DMS53 treated with DMSO at 0.1 percent for 48 hours (cell line): ENCODE results near the gene VAMP5.

Experiments
- DNase-seq: peaks from one replicate; lab custom pipeline; 2025; ENCODE audit not compliant: unreplicated experiment; lab: John Stamatoyannopoulos, UW

Gene VAMP5

DNA sequence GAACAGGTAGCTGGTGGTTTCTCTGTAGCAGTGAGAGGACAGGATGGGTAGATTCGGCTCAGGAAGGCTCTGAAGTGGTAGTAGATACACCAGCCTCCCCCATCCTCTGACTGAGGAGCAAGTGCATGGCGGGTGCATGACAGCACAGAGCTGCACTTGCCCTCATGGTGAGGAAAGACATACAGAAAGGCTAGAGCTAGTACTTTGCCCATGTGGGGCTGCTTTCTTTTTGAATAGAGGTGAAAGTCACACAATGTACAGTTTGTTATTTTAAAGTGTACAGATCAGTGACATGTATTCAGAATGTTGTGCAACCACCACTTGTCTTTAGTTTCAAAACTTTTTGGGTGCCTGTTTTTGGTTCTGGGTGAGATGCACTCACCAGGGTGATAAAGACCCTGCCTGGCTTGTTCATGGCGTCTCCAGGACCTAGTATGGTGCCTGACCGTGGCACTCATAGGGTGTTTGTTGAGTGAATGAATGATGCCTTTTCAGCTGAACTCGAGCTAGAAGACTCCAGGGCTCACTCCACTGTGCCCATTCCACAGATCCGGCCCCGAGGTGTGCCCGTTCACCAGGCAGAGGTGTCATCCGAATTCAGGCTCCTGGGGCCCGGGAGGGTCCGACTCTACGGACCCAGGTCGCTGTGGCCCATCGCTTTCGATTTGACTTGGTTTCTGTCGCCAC lies 421 bp upstream of the VAMP5 start:
- DNase-seq: no peak

DNA sequence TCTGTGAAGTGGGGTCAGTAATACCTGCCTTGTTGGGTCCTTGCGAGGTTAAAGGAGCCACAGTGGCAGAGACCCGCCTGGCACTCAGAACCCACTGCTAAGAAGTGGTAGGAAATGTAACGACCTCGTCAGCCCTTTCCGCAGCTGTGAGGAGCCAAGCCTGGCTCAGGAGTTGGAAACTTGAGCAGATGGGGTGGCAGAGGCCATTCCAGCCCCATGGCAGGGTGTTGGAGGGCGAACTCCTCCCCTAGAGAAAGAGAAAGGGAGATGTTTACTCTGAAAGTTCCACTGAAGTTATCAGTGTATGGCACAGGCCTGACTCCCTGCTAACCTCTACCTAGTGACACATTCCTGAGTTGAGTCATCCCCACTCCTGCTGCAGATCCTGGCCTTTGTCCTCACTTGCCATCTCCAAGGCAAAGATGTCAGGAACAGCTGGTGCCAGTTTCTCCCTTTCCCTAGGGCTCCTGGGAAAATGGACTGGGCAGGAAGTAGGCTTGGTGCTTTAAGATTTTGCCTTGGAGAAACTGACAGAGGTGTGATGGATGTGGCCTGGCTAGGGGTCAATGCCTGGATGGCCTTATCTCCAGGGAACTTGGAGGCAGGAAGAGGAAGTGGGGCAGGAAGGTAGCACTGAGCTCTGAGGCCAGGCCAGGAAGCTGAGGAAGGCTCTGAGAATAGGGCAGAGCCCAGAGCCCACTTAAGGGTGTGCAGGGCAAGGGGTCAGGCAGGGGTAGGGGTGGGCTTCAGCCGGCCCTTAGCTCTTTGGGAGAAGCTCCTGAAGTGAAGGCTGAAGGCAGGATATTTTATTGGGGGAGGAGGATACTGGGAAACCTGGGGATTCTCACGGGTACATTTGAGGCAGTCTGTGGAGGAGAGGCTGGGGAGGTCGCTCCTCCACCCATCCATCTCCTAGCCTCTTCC lies 888 bp downstream of the VAMP5 start:
- peak; percentile 93 for DNase-seq

- no peak for DNase-seq
Observed at GRCh38 chr2:85585781-85586105, 1.5 kb downstream of the VAMP5 start.

DNA sequence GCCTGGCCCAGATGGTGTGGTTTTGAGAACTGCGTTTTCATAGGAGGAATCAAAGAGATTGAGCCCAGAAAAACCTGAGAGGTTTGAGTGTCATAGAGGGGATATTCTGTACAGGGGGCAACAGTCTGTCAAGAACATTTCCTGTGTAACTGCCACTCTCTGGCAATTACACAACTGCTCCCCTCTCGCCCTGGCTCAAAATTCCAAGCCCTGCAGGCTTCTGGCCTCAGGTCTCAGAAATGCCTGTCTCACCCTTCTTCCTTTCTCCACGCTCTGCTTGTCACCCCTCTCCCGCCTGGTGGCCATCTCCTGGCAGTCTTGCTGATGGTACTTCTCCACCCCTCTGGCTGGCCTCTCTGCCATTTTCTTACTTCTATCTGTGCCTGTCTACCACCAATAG lies 4.0 kb downstream of the VAMP5 start:
- no peak for DNase-seq

DNA sequence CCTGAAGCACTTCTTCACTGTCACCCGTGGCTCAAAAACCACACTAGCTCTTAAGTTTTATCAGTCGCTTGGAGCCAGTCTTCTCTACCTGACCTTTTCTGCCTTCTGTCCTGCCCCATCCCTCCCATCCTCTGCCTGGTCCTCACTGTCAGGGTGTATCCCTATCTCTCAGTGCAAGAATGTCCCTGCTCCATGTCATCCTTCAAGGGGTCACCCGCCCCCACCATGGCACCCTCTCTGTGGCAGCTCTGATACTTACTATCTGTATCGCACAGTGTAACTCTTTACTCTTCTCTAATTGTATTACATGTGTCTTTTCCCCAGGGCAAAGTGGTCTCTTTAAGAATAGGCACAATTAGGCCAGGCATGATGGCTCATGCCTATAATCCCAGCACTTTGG lies 4.4 kb downstream of the VAMP5 start:
- no peak for DNase-seq

GRCh38 chr2:85589181-85589580 lies 5.0 kb downstream of the VAMP5 start:
- DNase-seq: no peak

GRCh38 chr2:85589982-85590791 lies 6.0 kb downstream of the VAMP5 start:
- peak; percentile 96 for DNase-seq

DNA sequence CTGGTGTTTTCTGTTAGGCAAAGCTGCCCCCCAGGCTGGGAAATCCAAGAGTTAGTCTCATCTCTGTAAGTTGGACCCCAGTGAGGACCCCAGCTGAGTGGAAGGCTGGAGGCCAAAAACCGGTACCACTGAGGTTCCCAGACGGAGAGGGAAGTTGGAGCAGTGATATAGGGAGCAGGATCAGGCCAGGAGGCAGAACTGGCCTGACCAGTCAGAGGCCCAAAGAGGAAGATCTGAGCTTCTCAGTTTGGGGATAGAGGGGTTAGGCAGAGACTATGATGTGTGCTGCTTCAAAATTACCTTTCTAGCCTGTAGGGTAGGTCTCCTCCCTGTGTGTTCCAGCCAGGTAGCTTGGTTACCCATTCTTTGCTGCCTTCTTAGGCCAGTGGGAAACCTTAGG lies 6.7 kb downstream of the VAMP5 start:
- DNase-seq: peak; percentile 16

GRCh38 chr2:85591563-85591962 lies 7.3 kb downstream of the VAMP5 start:
- DNase-seq: no peak

GRCh38 chr2:85592299-85592698 lies 8.1 kb downstream of the VAMP5 start:
- peak; percentile 50 for DNase-seq

DNA sequence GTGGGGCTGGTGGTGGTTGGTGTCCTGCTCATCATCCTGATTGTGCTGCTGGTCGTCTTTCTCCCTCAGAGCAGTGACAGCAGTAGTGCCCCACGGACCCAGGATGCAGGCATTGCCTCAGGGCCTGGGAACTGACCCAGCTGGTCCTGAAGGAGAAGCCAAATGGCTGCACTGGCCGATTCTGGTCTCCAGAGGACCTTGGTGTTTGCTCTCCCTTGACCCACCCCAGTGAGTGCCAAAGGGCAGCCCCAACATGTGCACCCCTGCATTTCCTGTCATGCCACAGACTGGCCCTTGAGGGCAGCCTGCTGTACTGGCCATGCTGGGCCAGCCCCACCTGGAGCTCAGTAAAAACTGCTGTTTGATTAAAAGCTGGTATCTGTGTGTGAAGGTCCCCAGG lies 8.8 kb downstream of the VAMP5 start:
- no peak for DNase-seq

DNA sequence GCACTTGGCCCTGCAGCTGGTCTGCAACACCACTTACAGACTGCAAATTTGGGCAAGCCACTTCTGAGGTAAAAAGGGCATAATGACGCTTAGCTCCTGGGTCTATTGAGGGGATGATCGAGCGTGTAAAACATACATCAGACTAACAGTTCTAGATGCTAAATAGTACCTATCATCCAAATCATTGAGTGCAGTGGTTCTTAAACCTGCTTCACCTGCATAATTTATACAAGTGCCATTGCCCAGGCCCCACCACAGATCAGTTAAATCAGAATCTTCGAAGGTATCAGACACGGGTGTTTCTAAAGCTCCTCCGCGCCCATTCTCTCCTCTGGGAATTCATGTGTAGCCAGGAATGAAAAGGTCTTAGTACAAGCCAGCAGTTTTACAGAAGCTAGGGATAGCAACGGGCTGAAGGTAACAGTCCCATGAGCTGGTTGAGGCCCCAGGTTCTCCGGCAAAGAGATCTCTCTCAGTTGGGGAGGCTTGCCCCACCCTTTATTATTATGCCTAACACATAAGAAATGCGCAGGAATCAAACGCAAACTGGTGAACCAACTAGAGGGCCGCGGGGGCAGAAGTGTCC lies 10.6 kb downstream of the VAMP5 start:
- DNase-seq: no peak

DNA sequence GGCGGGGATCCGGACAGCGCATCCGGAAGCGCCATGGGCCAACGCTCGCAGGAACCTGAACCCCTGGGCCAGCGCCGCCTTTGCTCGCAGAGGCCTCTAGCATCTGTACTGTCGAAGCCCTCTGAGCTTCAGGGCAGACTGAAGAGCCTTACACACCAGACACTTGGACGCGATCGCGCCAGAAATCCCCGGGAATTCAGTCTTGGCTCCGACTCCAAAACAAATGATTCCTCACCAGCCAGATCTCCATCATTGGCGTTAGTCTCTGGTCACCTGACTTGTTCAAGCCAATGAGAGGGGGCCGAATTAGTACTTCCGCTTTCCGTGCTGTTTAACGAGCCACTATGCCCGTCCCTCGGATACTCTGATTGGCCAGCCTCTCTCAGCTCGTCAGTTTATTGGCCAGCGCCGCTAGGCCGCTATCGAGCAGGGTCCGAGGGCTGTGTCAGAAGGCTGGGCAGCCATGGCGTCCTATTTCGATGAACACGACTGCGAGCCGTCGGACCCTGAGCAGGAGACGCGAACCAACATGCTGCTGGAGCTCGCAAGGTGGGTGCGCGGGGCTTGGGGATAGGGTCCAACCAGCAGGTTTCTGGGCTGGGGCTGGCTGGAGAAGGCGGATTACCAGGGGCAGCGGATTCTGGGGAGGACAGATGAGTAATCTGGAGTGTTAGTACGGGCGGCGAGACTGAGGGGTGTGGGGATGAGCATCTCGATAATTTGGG lies 11.2 kb downstream of the VAMP5 start, which contains the start of gene RNF181:
TSS of gene RNF181 (plus strand) at position 445 of the 725 bp plus-strand sequence. CDS start at position 464, 19 bp downstream.
- peak; percentile 100 for DNase-seq

DNA sequence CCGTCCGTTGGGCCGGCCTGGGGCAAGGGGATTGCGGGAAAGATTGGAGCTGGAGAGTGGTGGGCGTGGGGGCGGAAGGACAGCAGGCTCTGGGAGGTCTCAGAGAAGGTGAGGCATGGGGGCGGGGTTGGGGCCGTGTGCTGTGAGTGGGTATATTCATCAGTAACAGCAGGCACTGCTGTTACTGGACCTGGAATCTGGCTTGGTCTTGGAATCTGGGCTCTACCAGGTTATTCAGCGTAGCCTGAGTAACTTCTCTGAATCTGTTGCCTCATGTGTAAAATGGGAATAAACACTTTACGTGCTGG lies 11.7 kb downstream of the VAMP5 start:
- no peak for DNase-seq

GRCh38 chr2:85596486-85597143 lies 12.4 kb downstream of the VAMP5 start:
- DNase-seq: no peak

- DNase-seq: no peak
Observed at GRCh38 chr2:85597241-85597640, 13.0 kb downstream of the VAMP5 start.

- no peak for DNase-seq
Observed at GRCh38 chr2:85598594-85599340, 14.5 kb downstream of the VAMP5 start.

DNA sequence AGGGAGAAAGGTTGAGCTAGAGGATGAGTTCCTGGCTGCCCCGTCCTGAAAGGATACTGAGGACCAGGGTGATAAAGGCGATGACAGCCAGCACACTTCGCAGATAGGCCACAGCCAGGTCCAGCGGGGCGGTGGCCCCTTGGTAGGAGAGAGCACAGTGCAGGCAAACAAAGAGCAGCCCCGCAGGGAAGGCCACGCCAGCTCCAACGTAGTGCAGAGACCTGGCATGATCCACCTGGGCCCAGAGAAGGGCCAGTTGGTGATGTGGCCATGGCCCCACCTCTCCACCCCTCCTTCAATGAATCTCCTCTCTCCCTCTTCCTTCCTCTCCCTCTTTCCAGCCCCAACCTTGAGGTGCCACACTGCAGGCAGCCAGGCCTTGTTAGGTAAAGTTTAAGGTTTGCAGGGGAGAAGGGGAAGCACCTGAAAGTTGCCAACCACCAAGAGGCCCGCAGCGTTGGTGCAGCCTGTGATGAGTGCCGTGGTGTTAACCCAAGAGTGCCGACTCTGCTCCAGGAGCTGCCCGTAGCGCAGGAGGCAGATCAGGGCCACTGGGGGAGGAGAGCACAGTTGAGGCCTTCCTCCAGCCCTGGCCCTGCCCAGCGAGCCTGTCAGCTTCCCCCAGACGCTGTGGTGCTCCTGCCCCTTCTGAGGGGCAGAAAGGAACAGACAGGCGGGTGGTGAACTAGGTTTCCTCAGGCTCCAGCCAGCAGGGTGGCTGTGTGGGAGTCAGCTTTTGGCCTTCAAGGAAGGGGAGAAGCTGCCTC lies 15.4 kb downstream of the VAMP5 start:
- DNase-seq: no peak

DNA sequence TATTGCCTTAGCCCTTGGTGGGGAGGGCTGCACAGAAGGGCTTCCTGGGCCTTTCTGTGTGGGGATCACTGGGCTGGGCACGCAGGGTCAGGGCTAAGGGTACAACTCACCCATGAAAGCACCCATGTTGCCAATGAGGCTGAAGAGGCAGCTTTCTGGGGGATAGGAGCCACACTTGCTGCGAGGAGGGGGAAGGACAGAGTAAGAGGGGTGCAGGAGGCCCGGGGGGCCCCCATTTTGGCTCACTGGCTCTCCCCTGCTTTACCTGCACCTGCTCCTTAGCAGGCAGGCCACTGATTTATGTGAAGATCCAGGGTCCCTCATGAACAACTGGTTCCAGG lies 16.0 kb downstream of the VAMP5 start:
- DNase-seq: no peak
